CD8-positive, alpha-beta memory T cell (primary cell): Measurements from ENCODE around the gene PLD6. TPM values are rescaled to one million over a fixed set of nuclear protein-coding genes. Genes with fewer than 3 reads are reported as not detected.
A peak's percentile ranks its signal among the peaks of the same experiment; 100 is the strongest.
"Not testable (repeated sequence)": the region's sequence is repeated elsewhere in the genome, so short reads cannot be mapped to it uniquely, and the experiment has no call there.

Experiments used
- CTCF ChIA-PET: fragments of 350-600 bp; sonication (Branson Sonifier 250); formaldehyde crosslinking; loops from one replicate; lab custom pipeline; 2021; ENCODE audit warnings: antibody characterized with exemption; lab: Charles Lee
- POLR2A ChIA-PET: fragments of 350-600 bp; sonication (Branson Sonifier 250); formaldehyde crosslinking; loops from one replicate; lab custom pipeline; 2021; ENCODE audit warnings: antibody characterized with exemption; lab: Charles Lee
- DNase-seq, 5 donors: peaks; one replicate each; pipeline versions ENCODE4 v3.0.0 to v3.0.0-alpha.2; 2020 to 2022; ENCODE audit warnings: mixed read lengths in 1 of 5
- H3K27ac ChIP-seq: one replicate; pipeline ENCODE4 v1.7.0; 2013; ENCODE audit warnings: low read depth, mild to moderate bottlenecking, low read length, moderate library complexity
- H3K27me3 ChIP-seq: 2 replicates; pipeline ENCODE4 v1.7.0; 2013; ENCODE audit warnings: low read length, mild to moderate bottlenecking; ENCODE audit not compliant: insufficient read depth, poor library complexity, severe bottlenecking
- H3K36me3 ChIP-seq: 2 replicates; pipeline ENCODE4 v1.7.0; 2013; ENCODE audit warnings: mild to moderate bottlenecking, low read length, moderate library complexity; ENCODE audit not compliant: insufficient read depth
- H3K4me1 ChIP-seq: 2 replicates; pipeline ENCODE4 v1.7.0; 2013; ENCODE audit warnings: mild to moderate bottlenecking, low read length, moderate library complexity; ENCODE audit not compliant: insufficient read depth
- H3K4me3 ChIP-seq: 2 replicates; pipeline ENCODE4 v1.7.0; 2013; ENCODE audit warnings: mild to moderate bottlenecking, low read length
- H3K9me3 ChIP-seq: 2 replicates; pipeline ENCODE4 v1.7.0; 2013; ENCODE audit warnings: mild to moderate bottlenecking, low read length
- H3K27ac Mint-ChIP-seq, 8 donors: one replicate each; pipeline ENCODE4 v1.8.0; 2020 to 2021; ENCODE audit warnings: mixed read lengths in 8 of 8, mild to moderate bottlenecking in 6 of 8, inconsistent platforms in 3 of 8, moderate library complexity in 3 of 8
- H3K27me3 Mint-ChIP-seq, 2 donors: one replicate each; pipeline ENCODE4 v1.8.0; 2020 to 2021; ENCODE audit warnings: mixed read lengths in 2 of 2, mild to moderate bottlenecking in 1 of 2, moderate library complexity in 1 of 2
- H3K36me3 Mint-ChIP-seq, 3 donors: one replicate each; pipeline ENCODE4 v1.8.0; 2020 to 2021; ENCODE audit warnings: mixed read lengths in 3 of 3, inconsistent platforms in 1 of 3, mild to moderate bottlenecking in 1 of 3
- H3K4me1 Mint-ChIP-seq, 3 donors: one replicate each; pipeline ENCODE4 v1.8.0; 2020 to 2021; ENCODE audit warnings: mixed read lengths in 3 of 3, inconsistent platforms in 1 of 3, mild to moderate bottlenecking in 1 of 3
- H3K4me3 Mint-ChIP-seq, 7 donors: one replicate each; pipeline ENCODE4 v1.8.0; 2020 to 2021; ENCODE audit warnings: mixed read lengths in 7 of 7, mild to moderate bottlenecking in 6 of 7, moderate library complexity in 4 of 7, inconsistent platforms in 2 of 7
- H3K9me3 Mint-ChIP-seq, 5 donors: one replicate each; pipeline ENCODE4 v1.8.0; 2020 to 2022; ENCODE audit warnings: mixed read lengths in 5 of 5, mild to moderate bottlenecking in 3 of 5, moderate library complexity in 2 of 5, inconsistent platforms in 1 of 5
- polyA plus RNA-seq: library from polyadenylated mRNA; unstranded; fragments of 300-500 nt; fragmentation: Illumina TruSeq; gene quantifications from one replicate; pipeline ENCODE4 v1.2.3, GENCODE V29; 2021
- total RNA-seq, 2 experiments: library from RNA; stranded (reverse); gene quantifications; one replicate each; pipeline ENCODE4 v1.2.3, GENCODE V29; 2021

The PLD6 gene, protein sequence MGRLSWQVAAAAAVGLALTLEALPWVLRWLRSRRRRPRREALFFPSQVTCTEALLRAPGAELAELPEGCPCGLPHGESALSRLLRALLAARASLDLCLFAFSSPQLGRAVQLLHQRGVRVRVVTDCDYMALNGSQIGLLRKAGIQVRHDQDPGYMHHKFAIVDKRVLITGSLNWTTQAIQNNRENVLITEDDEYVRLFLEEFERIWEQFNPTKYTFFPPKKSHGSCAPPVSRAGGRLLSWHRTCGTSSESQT
- 10 to 100 TPM; 26.5 to 28.4 TPM for total RNA-seq
- 6.9 TPM for polyA plus RNA-seq

DNA sequence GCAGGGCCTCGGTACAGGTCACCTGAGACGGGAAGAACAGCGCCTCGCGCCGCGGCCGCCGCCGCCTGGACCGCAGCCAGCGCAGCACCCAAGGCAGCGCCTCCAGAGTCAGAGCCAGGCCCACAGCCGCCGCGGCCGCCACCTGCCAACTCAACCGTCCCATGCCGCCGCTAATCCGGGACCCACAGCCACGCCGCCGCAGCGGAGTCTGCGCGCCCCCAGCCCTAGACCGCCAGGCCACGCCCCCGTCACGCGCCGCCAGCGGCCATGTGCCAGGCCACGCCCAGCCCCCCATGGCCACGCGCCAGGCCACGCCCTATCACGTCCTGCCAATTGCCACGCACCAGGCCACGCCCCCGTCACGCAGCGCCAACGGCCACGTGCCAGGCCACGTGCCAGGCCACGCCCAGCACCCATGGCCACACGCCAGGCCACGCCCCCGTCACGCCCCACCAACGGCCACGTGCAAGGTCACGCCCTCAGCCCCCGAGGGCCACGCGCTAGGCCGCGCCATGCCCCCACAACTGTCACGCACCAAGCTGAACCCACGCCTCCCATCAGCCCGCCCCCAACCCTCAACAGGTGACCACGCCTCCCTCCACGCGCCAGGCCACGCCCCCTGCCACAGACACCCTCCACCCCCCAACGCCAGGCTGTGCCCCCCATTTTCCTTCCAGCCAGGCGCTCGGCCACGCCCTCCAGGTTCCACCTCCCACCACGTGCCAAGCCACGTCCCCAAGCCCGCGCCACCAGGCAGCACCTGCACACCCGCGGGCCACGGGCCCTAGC, at the start of gene PLD6:
Gene PLD6 (minus strand): TSS at position 210 of the 789 bp plus-strand sequence. CDS start 47 bp downstream, at position 163.
- peak within 1 kb of the TSS; percentile 68 for H3K4me3 ChIP-seq
- Mint-ChIP-seq H3K4me1 (peaks cover 25 to 42% (median 34%) of the 10 kb centered on the region in 3 donors), H3K4me3 (peak within 1 kb of the TSS; percentile 86 to 94 (median 89)), H3K36me3 (peaks cover 0 to 19% (median 3%) of the 10 kb centered on the region in 3 donors), H3K9me3 (no peaks in the 10 kb centered on the region), H3K27me3 (peaks cover 0 to 3% of the 10 kb centered on the region in 2 donors), H3K27ac (peak within 1 kb of the TSS; percentile 87 to 98 (median 94))
- ChIA-PET POLR2A (interaction anchor here (1.7 kb wide), 1 partner anchor 87 kb away, joined by 4 read pairs; no protein-coding TSS in a partner anchor), CTCF (interaction anchor here (0.6 to 1.2 kb wide), 4 partner anchors 23 to 103 kb away, joined by 3 to 4 read pairs (median 4); no protein-coding TSS in a partner anchor)
- peak; percentile 92 to 97 (median 95) for DNase-seq
- H3K27me3 ChIP-seq: no peaks in the 10 kb centered on the region
- peak within 1 kb of the TSS; percentile 57 for H3K27ac ChIP-seq
- no peaks in the 10 kb centered on the region for H3K9me3 ChIP-seq
- peaks cover 31% of the 10 kb centered on the region for H3K4me1 ChIP-seq
- peaks cover 6% of the 10 kb centered on the region for H3K36me3 ChIP-seq

DNA sequence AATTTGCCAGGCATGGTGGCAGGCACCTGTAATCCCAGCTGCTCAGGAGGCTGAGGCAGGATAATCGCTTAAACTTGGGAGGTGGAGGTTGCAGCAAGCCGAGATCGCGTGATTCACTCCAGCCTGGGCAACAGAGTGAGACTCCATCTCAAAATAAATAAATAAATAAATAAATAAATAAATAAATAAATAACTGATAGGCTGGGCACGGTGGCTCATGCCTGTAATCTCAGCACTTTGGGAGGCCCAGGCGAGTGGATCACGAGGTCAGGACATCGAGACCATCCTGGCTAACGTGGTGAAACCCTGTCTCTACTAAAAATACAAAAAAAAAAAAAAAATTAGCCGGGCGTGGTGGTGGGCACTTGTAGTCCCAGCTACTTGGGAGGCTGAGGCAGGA, 49.6 kb upstream of the PLD6 start:
- H3K27ac Mint-ChIP-seq, DNase-seq, H3K4me1 ChIP-seq, H3K4me1 Mint-ChIP-seq, H3K27me3 Mint-ChIP-seq, CTCF ChIA-PET, H3K27ac ChIP-seq, H3K9me3 ChIP-seq, H3K9me3 Mint-ChIP-seq, POLR2A ChIA-PET, H3K27me3 ChIP-seq, H3K4me3 Mint-ChIP-seq, H3K4me3 ChIP-seq: not testable (repeated sequence)
- H3K36me3 Mint-ChIP-seq: peaks cover 5 to 77% (median 23%) of the 10 kb centered on the region in 3 donors
- peaks cover 47% of the 10 kb centered on the region for H3K36me3 ChIP-seq

DNA sequence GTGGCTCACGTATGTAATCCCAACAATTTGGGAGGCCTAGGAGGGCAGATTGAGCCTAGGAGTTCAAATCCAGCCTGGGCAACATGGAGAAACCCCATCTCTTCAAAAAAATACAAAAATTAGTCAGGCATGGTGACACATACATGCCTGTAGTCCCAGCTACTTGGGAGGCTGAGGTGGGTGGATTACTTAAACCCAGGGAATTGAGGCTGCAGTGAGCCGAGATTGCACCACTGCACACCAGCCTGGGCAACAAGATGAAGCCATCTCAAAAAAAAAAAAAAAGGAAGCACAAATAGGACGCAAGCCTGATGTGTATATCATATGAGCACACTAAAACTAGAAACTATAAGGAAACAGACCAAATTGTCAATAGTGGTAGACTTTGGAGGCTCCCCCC, 47.9 kb upstream of the PLD6 start:
- H3K9me3 ChIP-seq: no peaks in the 10 kb centered on the region
- H3K27me3 ChIP-seq: no peaks in the 10 kb centered on the region
- no peak for DNase-seq
- Mint-ChIP-seq H3K36me3 (peaks cover 5 to 70% (median 18%) of the 10 kb centered on the region in 3 donors), H3K9me3 (no peaks in the 10 kb centered on the region), H3K27me3 (no peaks in the 10 kb centered on the region), H3K4me3 (no peak overlapping the region), H3K4me1 (peaks cover 0 to 6% (median 4%) of the 10 kb centered on the region in 3 donors), H3K27ac (peak overlapping the region in 1 of 8 donors; percentile 24)
- H3K36me3 ChIP-seq: peaks cover 35% of the 10 kb centered on the region
- ChIA-PET POLR2A (no interaction called here), CTCF (interaction anchor here (2.0 kb wide), 1 partner anchor 19 kb away, joined by 4 read pairs; no protein-coding TSS in a partner anchor)
- H3K4me3 ChIP-seq: no peak overlapping the region
- H3K27ac ChIP-seq: no peak overlapping the region
- no peaks in the 10 kb centered on the region for H3K4me1 ChIP-seq

DNA sequence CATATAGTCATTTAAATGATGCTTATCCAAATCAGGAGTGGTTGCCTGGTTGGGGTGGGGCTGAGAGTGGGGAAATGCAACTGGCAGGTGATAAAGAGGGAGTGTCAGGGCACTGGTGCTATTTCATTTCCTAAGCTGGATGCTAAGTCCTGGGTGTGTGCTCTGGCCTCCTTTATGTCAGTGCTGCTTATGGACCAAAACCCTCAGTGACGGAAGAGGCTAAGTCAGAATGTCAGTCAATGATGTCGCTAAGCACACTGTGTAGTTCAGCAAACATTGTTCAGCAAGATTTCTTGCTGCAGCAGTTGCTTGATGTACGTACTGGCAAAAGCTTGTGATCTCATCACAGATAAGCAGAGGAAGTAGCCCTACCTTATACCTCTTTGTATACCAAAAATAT, 47.3 kb upstream of the PLD6 start:
- DNase-seq: no peak
- Histone ChIP-seq H3K27me3 (no peaks in the 10 kb centered on the region), H3K9me3 (no peaks in the 10 kb centered on the region), H3K4me1 (no peaks in the 10 kb centered on the region), H3K36me3 (peaks cover 35% of the 10 kb centered on the region), H3K27ac (no peak overlapping the region), H3K4me3 (no peak overlapping the region)
- no peaks in the 10 kb centered on the region for H3K27me3 Mint-ChIP-seq
- CTCF ChIA-PET: interaction anchor here (2.0 kb wide), 1 partner anchor 20 kb away, joined by 4 read pairs; no protein-coding TSS in a partner anchor
- H3K36me3 Mint-ChIP-seq: peaks cover 5 to 70% (median 13%) of the 10 kb centered on the region in 3 donors
- H3K4me3 Mint-ChIP-seq: no peak overlapping the region
- H3K9me3 Mint-ChIP-seq: no peaks in the 10 kb centered on the region
- H3K27ac Mint-ChIP-seq: peak overlapping the region in 2 of 8 donors; percentile 60 to 92
- POLR2A ChIA-PET: no interaction called here
- peaks cover 0 to 6% (median 4%) of the 10 kb centered on the region in 3 donors for H3K4me1 Mint-ChIP-seq

DNA sequence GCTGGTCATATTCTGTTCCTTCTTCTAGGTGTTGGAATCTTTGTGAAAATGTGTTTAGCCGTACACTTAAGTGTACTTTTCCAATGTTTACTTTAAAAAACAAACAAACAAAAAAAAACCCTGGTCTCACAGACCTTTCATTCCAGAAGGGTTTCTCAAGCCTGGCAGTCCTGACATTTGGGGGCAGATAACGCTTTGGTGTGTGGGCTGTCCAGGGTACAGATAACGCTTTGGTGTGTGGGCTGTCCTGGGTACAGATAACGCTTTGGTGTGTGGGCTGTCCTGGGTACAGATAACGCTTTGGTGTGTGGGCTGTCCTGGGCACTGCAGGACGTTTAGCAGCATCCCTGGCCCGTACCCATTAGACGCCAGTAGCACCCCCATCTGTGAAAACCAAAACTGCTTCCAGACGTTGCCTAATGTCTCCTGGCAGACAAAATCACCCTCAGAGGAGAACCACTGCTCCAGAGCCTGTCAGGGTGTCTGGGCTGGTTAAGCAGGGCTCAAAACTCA, 46.1 kb upstream of the PLD6 start:
- no peaks in the 10 kb centered on the region for H3K9me3 ChIP-seq

DNA sequence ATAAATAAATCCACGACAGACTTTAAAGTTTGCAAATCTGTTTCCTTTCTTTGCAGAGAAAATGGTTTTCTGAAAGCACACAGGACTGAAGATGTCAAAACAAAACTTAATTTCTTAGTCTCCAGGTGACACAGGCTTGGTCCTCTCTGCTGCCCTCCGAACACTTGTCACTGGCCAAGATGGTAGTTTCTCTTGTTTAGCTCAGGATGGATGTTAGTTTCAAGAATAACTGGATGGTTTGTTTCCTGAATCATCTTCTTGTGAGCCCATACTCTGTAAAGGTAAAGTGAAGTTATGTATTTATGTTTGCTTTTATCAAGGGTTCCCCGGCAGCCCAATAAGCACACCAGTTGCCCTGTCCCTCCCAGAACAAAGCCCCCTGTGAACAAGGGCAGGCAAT, 40.7 kb upstream of the PLD6 start:
- ChIA-PET CTCF (no interaction called here), POLR2A (no interaction called here)
- Histone ChIP-seq H3K27me3 (no peaks in the 10 kb centered on the region), H3K36me3 (peaks cover 23% of the 10 kb centered on the region), H3K4me1 (no peaks in the 10 kb centered on the region), H3K4me3 (no peak overlapping the region), H3K27ac (no peak overlapping the region), H3K9me3 (no peaks in the 10 kb centered on the region)
- Mint-ChIP-seq H3K27ac (peak overlapping the region in 4 of 8 donors; percentile 17 to 71 (median 28)), H3K36me3 (peaks cover 0 to 45% (median 8%) of the 10 kb centered on the region in 3 donors), H3K9me3 (no peaks in the 10 kb centered on the region), H3K27me3 (no peaks in the 10 kb centered on the region), H3K4me1 (no peaks in the 10 kb centered on the region), H3K4me3 (no peak overlapping the region)
- no peak for DNase-seq

More for the DNA sequence above, 46.1 kb upstream of the PLD6 start:
- Histone ChIP-seq H3K4me1 (no peaks in the 10 kb centered on the region), H3K36me3 (peaks cover 33% of the 10 kb centered on the region), H3K27me3 (no peaks in the 10 kb centered on the region), H3K4me3 (no peak overlapping the region), H3K27ac (no peak overlapping the region)
- POLR2A ChIA-PET: no interaction called here
- Mint-ChIP-seq H3K4me3 (no peak overlapping the region), H3K4me1 (peaks cover 0 to 6% (median 4%) of the 10 kb centered on the region in 3 donors), H3K9me3 (no peaks in the 10 kb centered on the region), H3K36me3 (peaks cover 5 to 73% (median 12%) of the 10 kb centered on the region in 3 donors), H3K27me3 (no peaks in the 10 kb centered on the region), H3K27ac (no peak overlapping the region)
- CTCF ChIA-PET: interaction anchor here (2.0 kb wide), 1 partner anchor 21 kb away, joined by 4 read pairs; no protein-coding TSS in a partner anchor
- no peak for DNase-seq

DNA sequence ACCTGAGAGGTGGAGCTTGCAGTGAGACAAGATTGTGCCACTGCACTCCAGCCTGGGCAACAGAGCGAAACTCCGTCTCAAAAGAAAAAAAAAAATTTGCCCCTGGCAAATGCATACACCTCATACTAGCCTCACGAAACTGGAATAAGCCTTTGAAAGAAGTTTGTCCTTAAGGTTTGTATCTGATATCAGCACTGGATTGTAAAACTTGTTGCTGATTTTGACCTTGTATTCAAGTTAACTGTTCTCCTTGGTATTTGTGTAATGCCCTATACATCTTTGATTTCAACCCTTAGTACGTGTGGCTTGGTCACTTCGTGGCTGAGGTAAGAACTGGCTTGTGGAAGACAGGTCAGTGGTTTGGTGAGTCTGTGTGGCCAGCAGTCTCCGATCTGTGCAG, 37.0 kb upstream of the PLD6 start:
- H3K4me1 ChIP-seq: no peaks in the 10 kb centered on the region
- Mint-ChIP-seq H3K27ac (no peak overlapping the region), H3K9me3 (no peaks in the 10 kb centered on the region), H3K27me3 (no peaks in the 10 kb centered on the region), H3K36me3 (peaks cover 0 to 24% (median 4%) of the 10 kb centered on the region in 3 donors), H3K4me3 (peak overlapping the region in 1 of 7 donors; percentile 46), H3K4me1 (peaks cover 2 to 7% (median 2%) of the 10 kb centered on the region in 3 donors)
- no peaks in the 10 kb centered on the region for H3K9me3 ChIP-seq
- H3K36me3 ChIP-seq: peaks cover 10% of the 10 kb centered on the region
- ChIA-PET POLR2A (no interaction called here), CTCF (no interaction called here)
- no peak overlapping the region for H3K4me3 ChIP-seq
- no peak overlapping the region for H3K27ac ChIP-seq
- no peak for DNase-seq
- no peaks in the 10 kb centered on the region for H3K27me3 ChIP-seq
